HG03175 (cell line): ENCODE results near the gene GTF2F2.
"Not testable (repeated sequence)": the region's sequence is repeated elsewhere in the genome, so short reads cannot be mapped to it uniquely, and the experiment has no call there.

Experiments used
- ATAC-seq: cut with Tn5 transposase; IDR thresholded peaks from one replicate; pipeline ENCODE4 v1.9.1; 2021; ENCODE audit warnings: mild to moderate bottlenecking, moderate library complexity; ENCODE audit not compliant: unreplicated experiment

GTF2F2 gene

GRCh38 chr13:45298550-45298949 is 178.2 kb downstream of the GTF2F2 start:
- ATAC-seq = not testable (repeated sequence)

GRCh38 chr13:45299194-45299593 is 178.9 kb downstream of the GTF2F2 start:
- no peak for ATAC-seq

- no peak for ATAC-seq
Observed at GRCh38 chr13:45300190-45300985, 180.1 kb downstream of the GTF2F2 start.

- ATAC-seq = no peak
Observed at GRCh38 chr13:45301263-45301662, 181.0 kb downstream of the GTF2F2 start.

DNA sequence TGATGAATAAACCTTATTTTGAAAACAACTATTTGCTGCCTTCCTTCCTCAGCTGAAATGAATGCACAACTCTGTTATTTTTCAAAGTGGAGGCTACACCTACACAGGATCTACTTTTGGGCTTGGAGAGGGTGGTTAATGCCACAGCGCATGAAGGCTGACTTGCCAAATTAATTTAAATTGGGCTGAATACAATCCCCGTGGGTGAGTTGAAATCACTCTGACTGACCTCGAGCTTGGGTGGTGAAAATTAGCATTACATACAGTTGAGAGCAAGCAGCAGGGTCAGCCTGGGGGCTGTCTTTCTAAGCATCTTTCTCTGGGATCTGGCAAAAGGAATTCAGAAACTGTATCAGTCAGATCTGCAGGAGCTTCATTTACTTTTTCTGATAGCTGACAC is 182.2 kb downstream of the GTF2F2 start:
- ATAC-seq = no peak

GRCh38 chr13:45303026-45303425 is 182.7 kb downstream of the GTF2F2 start:
- ATAC-seq = no peak

GRCh38 chr13:45303866-45304265 is 183.6 kb downstream of the GTF2F2 start:
- no peak for ATAC-seq

- ATAC-seq = no peak
Observed at GRCh38 chr13:45305079-45305478, 184.8 kb downstream of the GTF2F2 start.

DNA sequence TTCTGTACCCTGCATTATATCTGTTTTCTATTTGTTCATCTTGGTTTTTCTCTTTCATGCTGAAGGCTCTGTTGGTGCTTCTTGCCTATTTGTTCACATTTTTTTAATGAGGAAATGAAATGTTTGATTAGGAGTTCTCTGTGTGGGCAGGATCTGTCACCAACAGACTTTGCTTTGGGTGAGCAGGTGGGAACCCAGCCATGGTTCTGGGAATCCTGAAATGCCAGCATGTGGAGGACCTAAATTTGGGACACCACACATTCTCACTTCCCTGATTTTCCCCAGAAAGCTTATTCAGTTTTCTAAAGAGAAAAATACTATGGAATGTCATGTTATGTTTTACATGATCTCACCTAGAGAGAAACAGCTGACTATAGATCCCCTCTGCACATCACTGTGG is 186.7 kb downstream of the GTF2F2 start:
- no peak for ATAC-seq

DNA sequence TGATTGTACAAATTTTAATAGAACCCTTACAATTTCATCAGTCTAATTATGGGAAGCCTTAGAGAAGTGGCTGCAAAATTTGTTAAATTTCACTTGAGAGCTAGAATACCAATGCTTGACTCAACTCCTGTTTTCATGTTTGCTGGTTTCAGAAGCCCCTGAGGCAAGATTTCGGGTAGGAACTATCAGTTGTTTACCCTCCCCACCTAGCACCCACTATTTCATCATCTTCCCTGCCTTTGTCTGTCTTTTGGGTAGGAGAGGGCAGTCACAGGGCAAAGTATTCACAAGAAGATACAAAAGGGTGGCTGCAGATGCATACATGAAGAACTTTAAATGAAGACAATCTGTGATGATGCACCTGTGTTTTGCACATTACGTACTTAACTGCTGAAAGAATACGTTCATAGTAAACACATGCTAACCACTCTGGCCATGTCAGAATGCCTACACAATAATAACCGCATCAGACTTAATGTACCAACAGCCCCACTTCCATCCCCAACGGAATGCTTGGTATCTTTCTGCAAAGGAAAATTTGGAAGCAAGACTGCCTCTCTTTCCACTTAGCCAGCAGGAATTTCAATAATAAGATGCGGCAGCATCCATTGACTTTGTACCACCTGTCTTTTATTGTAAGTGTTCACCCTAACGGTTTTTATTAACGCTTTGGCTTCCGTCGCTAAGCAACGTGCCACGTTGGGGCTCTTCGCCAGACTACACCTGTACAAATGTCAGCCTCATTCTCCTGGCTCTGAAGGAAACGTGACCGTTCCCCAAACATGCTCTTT is 190.2 kb downstream of the GTF2F2 start:
- peak; percentile 15 for ATAC-seq

GRCh38 chr13:45314822-45315221 is 194.5 kb downstream of the GTF2F2 start:
- no peak for ATAC-seq

DNA sequence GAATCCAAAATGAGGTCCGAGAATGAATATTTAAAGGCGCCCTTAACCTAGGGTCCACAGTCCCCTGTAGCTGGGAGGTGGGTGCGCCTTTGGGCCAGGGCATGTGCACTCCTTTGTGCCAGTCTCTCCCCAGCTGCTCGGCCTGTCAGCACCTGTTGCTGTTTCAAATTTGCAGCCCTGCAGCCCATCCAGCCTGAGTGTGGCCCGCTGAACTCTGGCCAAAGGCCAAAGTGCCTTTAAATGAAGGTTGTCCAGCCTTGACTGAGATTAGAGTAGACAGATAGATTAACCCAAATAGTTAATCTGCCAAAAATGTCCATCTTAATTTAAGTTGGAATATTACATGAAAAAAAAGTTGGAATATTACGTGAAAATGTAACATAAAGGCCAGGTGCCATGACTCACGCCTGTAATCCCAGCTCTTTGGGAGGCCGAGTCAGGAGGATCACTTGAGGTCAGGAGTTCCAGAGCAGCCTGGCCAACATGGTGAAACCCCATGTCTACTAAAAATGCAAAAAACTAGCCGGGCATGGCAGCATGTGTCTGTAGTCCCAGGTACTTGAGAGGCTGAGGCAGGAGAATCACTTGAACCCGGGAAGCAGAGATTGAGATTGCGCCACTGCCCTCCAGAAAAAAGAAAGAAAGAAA is 195.3 kb downstream of the GTF2F2 start:
- no peak for ATAC-seq

GRCh38 chr13:45316338-45316737 is 196.0 kb downstream of the GTF2F2 start:
- no peak for ATAC-seq

DNA sequence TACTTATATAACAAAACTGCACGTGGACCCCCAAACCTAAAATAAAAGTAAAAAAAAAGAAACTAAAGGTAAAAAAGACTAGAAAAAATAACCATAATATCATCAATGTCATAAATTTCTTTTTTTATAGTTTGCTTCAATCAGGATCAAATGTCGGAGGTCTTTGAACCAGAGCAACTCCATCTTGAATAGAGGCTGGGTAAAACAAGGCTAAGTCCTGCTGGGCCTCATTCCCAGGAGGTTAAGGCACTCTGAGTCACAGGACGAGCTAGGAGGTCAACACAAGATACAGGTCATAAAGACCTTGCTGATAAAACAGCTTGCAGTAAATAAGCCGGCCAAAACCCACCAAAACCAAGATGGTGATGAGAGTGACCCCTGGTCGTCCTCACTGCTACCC is 196.7 kb downstream of the GTF2F2 start:
- no peak for ATAC-seq

DNA sequence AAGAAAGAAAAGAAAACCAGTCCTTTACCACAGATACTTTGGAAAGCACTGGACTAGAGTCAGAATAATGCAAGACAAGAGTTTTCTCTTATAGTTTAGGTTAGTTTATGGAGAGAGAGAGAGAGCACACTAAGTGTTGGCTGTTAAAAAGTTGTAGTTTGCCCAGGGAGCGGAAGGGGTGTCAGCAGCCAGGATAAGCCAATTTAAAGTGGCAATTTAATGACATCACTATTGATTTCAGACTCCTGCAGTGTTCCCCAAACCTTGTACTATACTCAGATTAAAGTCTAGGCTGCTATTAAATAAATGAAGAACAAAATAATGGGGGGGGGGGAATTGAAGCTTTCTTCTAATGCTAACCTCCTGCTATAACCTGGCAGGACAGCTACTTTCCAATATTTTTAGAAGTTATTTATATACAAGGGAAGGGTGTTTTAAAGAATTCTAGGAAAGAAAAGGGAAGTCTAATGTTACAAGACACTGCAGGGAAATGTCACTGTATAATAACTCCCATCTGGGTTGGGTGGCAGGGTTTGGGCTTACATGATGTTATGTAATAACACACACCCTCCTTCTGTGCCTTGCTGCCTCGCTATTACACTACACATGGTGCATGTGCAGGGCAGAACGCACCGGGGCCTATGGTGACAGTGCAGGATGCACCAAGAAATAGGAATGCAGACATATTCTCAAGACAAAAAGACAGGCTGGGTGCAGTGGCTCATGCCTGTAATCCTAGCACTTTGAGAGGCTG is 200.7 kb downstream of the GTF2F2 start:
- no peak for ATAC-seq

- no peak for ATAC-seq
Observed at GRCh38 chr13:45325806-45326205, 205.5 kb downstream of the GTF2F2 start.

GRCh38 chr13:45327253-45327955 is 207.1 kb downstream of the GTF2F2 start:
- no peak for ATAC-seq

DNA sequence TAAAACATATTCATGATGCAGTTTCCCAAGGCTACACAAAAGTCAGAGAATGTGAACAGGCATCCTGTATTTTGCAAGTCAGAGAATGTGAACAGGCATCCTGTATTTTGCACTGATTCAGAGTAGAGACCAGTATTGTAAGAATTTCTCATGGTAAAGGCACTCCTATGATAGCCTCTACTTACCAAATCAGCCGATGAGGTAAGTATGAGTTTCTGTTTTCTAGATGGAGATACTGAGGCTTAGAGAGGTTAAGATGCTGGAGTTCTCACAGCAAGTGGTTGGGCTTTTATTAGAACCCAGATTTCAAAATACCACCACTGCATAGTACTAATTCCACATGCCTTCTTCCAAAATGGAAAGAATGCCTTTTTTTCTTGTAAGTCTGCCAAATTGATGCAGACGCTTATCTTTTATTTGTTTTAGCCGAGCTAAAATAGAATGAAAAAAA is 208.4 kb downstream of the GTF2F2 start:
- no peak for ATAC-seq

- ATAC-seq = no peak
Observed at GRCh38 chr13:45331123-45331619, 210.9 kb downstream of the GTF2F2 start.

DNA sequence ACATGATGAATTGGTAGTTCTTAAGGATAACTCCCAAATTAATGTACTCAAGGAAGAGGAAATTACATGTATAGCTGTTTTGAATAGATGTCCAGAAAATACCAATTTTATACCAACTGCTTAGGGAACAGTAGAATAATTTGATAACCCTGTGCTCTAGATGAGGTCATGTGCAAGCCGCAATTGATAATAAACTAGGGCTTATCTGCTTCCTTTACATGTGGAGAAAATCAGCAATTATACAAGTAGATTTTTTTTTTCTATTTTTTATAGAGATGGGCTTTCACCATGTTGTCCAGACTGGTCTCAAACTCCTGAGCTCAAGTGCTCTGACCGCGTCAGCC is 211.4 kb downstream of the GTF2F2 start:
- no peak for ATAC-seq
